ENCODE data around the gene SYDE1.

DNA sequence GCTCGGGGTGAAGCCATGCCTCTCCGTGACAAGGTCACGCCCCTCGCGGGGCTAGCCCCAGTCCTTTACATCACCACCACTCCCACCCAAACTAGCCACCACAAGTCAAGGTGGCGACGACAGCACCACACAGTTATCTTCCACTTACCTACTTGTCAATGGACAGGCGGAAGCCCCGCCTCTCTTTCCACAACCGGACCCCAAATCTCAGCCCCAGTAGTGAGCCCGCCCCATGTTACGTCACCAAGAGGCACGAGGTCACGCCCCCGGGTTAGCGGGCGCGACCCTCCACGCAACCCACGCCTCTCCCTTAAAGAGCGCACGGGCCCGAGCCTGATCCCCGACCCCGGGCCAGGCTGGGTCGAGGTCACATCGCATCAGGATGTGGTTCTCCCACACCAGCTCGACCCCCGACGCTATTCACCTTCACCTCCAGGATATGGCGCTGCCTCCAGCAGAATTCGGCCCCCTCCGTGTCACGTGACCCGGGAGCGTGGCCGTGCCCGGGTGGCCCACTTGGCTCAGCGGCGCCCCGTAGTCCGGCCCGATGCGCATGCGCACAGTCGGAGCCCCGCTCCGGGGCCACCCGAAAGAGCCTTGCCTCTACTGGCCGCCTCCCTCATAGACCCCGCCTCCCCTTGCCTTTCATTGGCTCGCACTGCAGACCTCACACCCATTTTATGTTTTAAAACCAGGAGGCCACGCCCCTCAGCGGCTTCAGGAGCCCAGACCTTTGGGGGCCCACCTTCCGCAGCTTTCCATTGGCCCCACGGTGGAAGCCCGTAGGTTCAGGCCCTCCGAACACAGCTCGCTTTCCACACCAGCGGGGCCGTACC lies 18.2 kb downstream of the SYDE1 start:
- TF ChIP-seq, protein P1, sequence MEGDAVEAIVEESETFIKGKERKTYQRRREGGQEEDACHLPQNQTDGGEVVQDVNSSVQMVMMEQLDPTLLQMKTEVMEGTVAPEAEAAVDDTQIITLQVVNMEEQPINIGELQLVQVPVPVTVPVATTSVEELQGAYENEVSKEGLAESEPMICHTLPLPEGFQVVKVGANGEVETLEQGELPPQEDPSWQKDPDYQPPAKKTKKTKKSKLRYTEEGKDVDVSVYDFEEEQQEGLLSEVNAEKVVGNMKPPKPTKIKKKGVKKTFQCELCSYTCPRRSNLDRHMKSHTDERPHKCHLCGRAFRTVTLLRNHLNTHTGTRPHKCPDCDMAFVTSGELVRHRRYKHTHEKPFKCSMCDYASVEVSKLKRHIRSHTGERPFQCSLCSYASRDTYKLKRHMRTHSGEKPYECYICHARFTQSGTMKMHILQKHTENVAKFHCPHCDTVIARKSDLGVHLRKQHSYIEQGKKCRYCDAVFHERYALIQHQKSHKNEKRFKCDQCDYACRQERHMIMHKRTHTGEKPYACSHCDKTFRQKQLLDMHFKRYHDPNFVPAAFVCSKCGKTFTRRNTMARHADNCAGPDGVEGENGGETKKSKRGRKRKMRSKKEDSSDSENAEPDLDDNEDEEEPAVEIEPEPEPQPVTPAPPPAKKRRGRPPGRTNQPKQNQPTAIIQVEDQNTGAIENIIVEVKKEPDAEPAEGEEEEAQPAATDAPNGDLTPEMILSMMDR (IDR thresholded peaks at IDR 0.05) = no peak
- TF ChIP-seq, protein P2, sequence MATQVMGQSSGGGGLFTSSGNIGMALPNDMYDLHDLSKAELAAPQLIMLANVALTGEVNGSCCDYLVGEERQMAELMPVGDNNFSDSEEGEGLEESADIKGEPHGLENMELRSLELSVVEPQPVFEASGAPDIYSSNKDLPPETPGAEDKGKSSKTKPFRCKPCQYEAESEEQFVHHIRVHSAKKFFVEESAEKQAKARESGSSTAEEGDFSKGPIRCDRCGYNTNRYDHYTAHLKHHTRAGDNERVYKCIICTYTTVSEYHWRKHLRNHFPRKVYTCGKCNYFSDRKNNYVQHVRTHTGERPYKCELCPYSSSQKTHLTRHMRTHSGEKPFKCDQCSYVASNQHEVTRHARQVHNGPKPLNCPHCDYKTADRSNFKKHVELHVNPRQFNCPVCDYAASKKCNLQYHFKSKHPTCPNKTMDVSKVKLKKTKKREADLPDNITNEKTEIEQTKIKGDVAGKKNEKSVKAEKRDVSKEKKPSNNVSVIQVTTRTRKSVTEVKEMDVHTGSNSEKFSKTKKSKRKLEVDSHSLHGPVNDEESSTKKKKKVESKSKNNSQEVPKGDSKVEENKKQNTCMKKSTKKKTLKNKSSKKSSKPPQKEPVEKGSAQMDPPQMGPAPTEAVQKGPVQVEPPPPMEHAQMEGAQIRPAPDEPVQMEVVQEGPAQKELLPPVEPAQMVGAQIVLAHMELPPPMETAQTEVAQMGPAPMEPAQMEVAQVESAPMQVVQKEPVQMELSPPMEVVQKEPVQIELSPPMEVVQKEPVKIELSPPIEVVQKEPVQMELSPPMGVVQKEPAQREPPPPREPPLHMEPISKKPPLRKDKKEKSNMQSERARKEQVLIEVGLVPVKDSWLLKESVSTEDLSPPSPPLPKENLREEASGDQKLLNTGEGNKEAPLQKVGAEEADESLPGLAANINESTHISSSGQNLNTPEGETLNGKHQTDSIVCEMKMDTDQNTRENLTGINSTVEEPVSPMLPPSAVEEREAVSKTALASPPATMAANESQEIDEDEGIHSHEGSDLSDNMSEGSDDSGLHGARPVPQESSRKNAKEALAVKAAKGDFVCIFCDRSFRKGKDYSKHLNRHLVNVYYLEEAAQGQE (IDR thresholded peaks at IDR 0.05; ENCODE audit: insufficient read depth in 1 of 2, low read depth in 2 of 2, low read length in 1 of 2) = no peak; a peak in 1 of 4 replicates
